Measurements from ENCODE around the gene SOX18. TPM values are rescaled to one million over a fixed set of nuclear protein-coding genes. Genes with fewer than 3 reads are reported as not detected.
A peak's percentile ranks its signal among the peaks of the same experiment; 100 is the strongest.

SOX18 gene
- total RNA-seq, 2 donors from 2014 or later: 2.3 to 2.8 TPM

DNA sequence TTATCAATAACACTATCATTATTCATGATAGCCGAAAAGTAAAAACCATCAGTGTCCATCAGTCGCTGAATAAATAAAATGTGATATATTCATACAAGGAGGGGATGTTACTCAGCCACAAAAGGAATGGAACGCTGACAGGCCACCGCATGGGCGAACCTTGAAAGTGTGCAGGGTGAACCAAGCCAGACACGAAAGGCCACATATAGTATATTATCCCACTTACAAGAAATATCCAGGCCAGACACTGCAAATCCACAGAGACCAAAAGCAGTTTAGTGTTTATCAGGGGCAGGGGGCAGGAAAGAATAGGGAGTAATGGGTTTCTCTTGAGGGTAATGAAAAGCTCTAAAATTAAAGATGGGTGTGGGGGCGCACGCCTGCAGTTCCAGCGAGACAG is 5.7 kb downstream of the SOX18 start:
- H3K9me3 ChIP-seq (ENCODE audit: control insufficient read depth, low read length): no peaks in the 10 kb centered on the region
- H3K4me3 Mint-ChIP-seq: no peak overlapping the region
- no peak overlapping the region for H3K27ac Mint-ChIP-seq
- no peaks in the 10 kb centered on the region for H3K36me3 ChIP-seq (ENCODE audit: control insufficient read depth, insufficient read depth, low read length)
- no peaks in the 10 kb centered on the region for H3K9me3 Mint-ChIP-seq
- H3K4me1 Mint-ChIP-seq: peaks cover 12% of the 10 kb centered on the region
- H3K4me3 ChIP-seq (ENCODE audit: low read length): no peak overlapping the region
- H3K4me1 ChIP-seq (ENCODE audit: control insufficient read depth, insufficient read depth, low read length): peaks cover 16% of the 10 kb centered on the region
- H3K27me3 Mint-ChIP-seq (ENCODE audit: insufficient read depth): peaks cover 57% of the 10 kb centered on the region
- H3K27me3 ChIP-seq (ENCODE audit: control insufficient read depth, insufficient read depth, low read length, poor library complexity, severe bottlenecking): peaks cover 58% of the 10 kb centered on the region
- TF ChIP-seq, protein P1, sequence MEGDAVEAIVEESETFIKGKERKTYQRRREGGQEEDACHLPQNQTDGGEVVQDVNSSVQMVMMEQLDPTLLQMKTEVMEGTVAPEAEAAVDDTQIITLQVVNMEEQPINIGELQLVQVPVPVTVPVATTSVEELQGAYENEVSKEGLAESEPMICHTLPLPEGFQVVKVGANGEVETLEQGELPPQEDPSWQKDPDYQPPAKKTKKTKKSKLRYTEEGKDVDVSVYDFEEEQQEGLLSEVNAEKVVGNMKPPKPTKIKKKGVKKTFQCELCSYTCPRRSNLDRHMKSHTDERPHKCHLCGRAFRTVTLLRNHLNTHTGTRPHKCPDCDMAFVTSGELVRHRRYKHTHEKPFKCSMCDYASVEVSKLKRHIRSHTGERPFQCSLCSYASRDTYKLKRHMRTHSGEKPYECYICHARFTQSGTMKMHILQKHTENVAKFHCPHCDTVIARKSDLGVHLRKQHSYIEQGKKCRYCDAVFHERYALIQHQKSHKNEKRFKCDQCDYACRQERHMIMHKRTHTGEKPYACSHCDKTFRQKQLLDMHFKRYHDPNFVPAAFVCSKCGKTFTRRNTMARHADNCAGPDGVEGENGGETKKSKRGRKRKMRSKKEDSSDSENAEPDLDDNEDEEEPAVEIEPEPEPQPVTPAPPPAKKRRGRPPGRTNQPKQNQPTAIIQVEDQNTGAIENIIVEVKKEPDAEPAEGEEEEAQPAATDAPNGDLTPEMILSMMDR (conservative IDR thresholded peaks at IDR 0.05): no peak
- 96% methylated on average over 9 of the region's 9 CpGs; no CpG with 5 or more reads in 1 of the 2 experiments for WGBS, 2 experiments (ENCODE audit: insufficient coverage in 1 of 2, insufficient read length in 1 of 2)
- H3K36me3 Mint-ChIP-seq (ENCODE audit: low read depth): no peaks in the 10 kb centered on the region
- DNase-seq: no peak
- H3K9ac ChIP-seq (ENCODE audit: extremely low read depth, low read length, poor library complexity, severe bottlenecking): no peak overlapping the region
- H3K27ac ChIP-seq (ENCODE audit: low read depth, low read length): no peak overlapping the region

DNA sequence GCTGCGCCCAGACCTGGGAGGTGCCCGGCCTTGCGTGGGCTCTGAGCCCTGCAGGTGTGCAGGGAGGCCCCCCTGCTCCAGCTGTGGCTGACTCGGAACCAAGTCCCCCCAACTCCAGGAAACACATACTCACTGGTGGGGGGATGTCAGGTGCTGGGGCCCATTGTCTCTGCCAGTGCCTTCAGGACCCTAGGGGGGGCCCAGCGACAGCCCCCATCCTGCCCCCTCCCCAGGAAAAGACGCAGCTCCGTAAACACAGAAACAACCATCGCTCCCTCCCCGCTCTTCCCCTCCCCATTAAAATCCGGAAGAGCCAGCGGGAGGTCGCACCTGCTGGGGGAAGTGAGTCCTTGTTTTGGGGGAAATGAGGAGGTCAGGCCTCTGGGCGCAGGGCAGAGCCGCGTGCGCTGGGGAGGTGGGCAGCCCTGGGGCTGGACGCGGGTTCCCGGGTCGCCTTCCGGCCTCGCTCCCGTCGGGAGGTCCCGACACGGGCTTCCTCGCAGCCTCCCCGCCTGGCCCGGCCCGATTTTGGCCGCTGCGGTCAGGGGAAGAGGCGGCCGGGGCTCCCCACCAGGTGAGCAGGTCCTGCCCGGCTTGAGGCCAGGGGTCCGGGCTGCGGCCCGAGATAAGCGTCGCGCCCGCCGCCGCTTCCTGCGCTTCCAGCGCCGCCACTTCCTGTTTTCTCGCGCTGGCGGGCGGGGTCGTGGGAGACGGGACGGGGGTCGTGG is 7.2 kb downstream of the SOX18 start:
- 18 to 19% methylated on average over 23 to 46 of the region's 55 CpGs for WGBS, 2 experiments (ENCODE audit: insufficient coverage in 1 of 2, insufficient read length in 1 of 2)
- Mint-ChIP-seq H3K36me3 (ENCODE audit: low read depth) (no peaks in the 10 kb centered on the region), H3K9me3 (no peaks in the 10 kb centered on the region), H3K27me3 (ENCODE audit: insufficient read depth) (peaks cover 53% of the 10 kb centered on the region), H3K4me1 (peaks cover 14% of the 10 kb centered on the region), H3K4me3 (peak overlapping the region; percentile 46), H3K27ac (no peak overlapping the region)
- H3K9me3 ChIP-seq (ENCODE audit: control insufficient read depth, low read length): no peaks in the 10 kb centered on the region
- peaks cover 16% of the 10 kb centered on the region for H3K4me1 ChIP-seq (ENCODE audit: control insufficient read depth, insufficient read depth, low read length)
- peak overlapping the region; percentile 23 for H3K4me3 ChIP-seq (ENCODE audit: low read length)
- no peak for DNase-seq
- peaks cover 50% of the 10 kb centered on the region for H3K27me3 ChIP-seq (ENCODE audit: control insufficient read depth, insufficient read depth, low read length, poor library complexity, severe bottlenecking)
- H3K27ac ChIP-seq (ENCODE audit: low read depth, low read length): no peak overlapping the region
- TF ChIP-seq, protein P1 (conservative IDR thresholded peaks at IDR 0.05): no peak
- H3K36me3 ChIP-seq (ENCODE audit: control insufficient read depth, insufficient read depth, low read length): no peaks in the 10 kb centered on the region
- H3K9ac ChIP-seq (ENCODE audit: extremely low read depth, low read length, poor library complexity, severe bottlenecking): no peak overlapping the region

DNA sequence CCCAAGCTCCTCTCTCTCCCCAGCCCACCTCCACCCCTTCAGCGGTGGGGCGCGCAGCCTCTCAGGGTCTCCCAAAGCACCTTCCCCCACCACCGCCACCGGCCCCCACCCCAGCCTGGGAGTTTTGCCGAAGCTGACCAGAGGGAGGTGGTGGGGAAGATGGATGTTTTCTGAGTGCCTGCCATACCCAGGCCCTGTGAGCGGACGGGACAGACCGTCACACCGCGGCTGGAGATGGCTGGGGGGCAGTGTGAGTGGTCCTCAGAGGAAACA is 7.7 kb downstream of the SOX18 start:
- Histone ChIP-seq H3K4me1 (ENCODE audit: control insufficient read depth, insufficient read depth, low read length) (peaks cover 16% of the 10 kb centered on the region), H3K9ac (ENCODE audit: extremely low read depth, low read length, poor library complexity, severe bottlenecking) (no peak overlapping the region), H3K36me3 (ENCODE audit: control insufficient read depth, insufficient read depth, low read length) (no peaks in the 10 kb centered on the region), H3K9me3 (ENCODE audit: control insufficient read depth, low read length) (no peaks in the 10 kb centered on the region), H3K27me3 (ENCODE audit: control insufficient read depth, insufficient read depth, low read length, poor library complexity, severe bottlenecking) (peaks cover 45% of the 10 kb centered on the region), H3K4me3 (ENCODE audit: low read length) (peak overlapping the region; percentile 23), H3K27ac (ENCODE audit: low read depth, low read length) (no peak overlapping the region)
- Mint-ChIP-seq H3K9me3 (no peaks in the 10 kb centered on the region), H3K27me3 (ENCODE audit: insufficient read depth) (peaks cover 48% of the 10 kb centered on the region), H3K36me3 (ENCODE audit: low read depth) (no peaks in the 10 kb centered on the region), H3K27ac (no peak overlapping the region), H3K4me3 (peak overlapping the region; percentile 46), H3K4me1 (peaks cover 14% of the 10 kb centered on the region)
- DNase-seq: no peak
- TF ChIP-seq, protein P1 (conservative IDR thresholded peaks at IDR 0.05): no peak
- WGBS, 2 experiments (ENCODE audit: insufficient coverage in 1 of 2, insufficient read length in 1 of 2): 27 to 67% methylated on average over 2 to 6 of the region's 11 CpGs
